ENCODE data around the gene PARP4.
"Not testable (repeated sequence)": the region's sequence is repeated elsewhere in the genome, so short reads cannot be mapped to it uniquely, and the experiment has no call there.

Gene PARP4

GRCh38 chr13:24493356-24493755, 19.2 kb downstream of the PARP4 start:
- Histone ChIP-seq H4K20me1 (no peaks in the 10 kb centered on the region), H3K27me3 (no peaks in the 10 kb centered on the region), H3K9me3 (no peaks in the 10 kb centered on the region), H3K4me1 (no peaks in the 10 kb centered on the region), H3K27ac (no peak overlapping the region), H3K9ac (no peak overlapping the region), H3K4me2 (no peak overlapping the region), H3K4me3 (no peak overlapping the region), H3K36me3 (peaks cover 100% of the 10 kb centered on the region)
- TF ChIP-seq Cebpa-rat (IDR thresholded peaks at IDR 0.05) = no peak

- Histone ChIP-seq H3K4me1 (no peaks in the 10 kb centered on the region), H3K9me3 (no peaks in the 10 kb centered on the region), H3K27ac (no peak overlapping the region), H4K20me1 (no peaks in the 10 kb centered on the region), H3K4me2 (no peak overlapping the region), H3K4me3 (no peak overlapping the region), H3K36me3 (peaks cover 97% of the 10 kb centered on the region), H3K9ac (no peak overlapping the region), H3K27me3 (no peaks in the 10 kb centered on the region)
- TF ChIP-seq Cebpa-rat (IDR thresholded peaks at IDR 0.05) = no peak
Observed at GRCh38 chr13:24491845-24492244, 20.7 kb downstream of the PARP4 start.

- H4K20me1 ChIP-seq = no peaks in the 10 kb centered on the region
- TF ChIP-seq Cebpa-rat (IDR thresholded peaks at IDR 0.05) = no peak
- no peaks in the 10 kb centered on the region for H3K27me3 ChIP-seq
- H3K9me3 ChIP-seq = no peaks in the 10 kb centered on the region
- no peaks in the 10 kb centered on the region for H3K4me1 ChIP-seq
- no peak overlapping the region for H3K4me3 ChIP-seq
- H3K36me3 ChIP-seq = peaks cover 92% of the 10 kb centered on the region
- no peak overlapping the region for H3K27ac ChIP-seq
- no peak overlapping the region for H3K9ac ChIP-seq
- no peak overlapping the region for H3K4me2 ChIP-seq
Observed at GRCh38 chr13:24489721-24490120, 22.9 kb downstream of the PARP4 start.

GRCh38 chr13:24488092-24488491, 24.5 kb downstream of the PARP4 start:
- not testable (repeated sequence) for H4K20me1 ChIP-seq, H3K27me3 ChIP-seq, H3K9me3 ChIP-seq, H3K27ac ChIP-seq, H3K4me3 ChIP-seq, H3K4me1 ChIP-seq, H3K4me2 ChIP-seq, H3K9ac ChIP-seq
- peaks cover 92% of the 10 kb centered on the region for H3K36me3 ChIP-seq

- not testable (repeated sequence) for H3K27ac ChIP-seq, H3K4me2 ChIP-seq, H3K9me3 ChIP-seq, H3K27me3 ChIP-seq, H3K4me1 ChIP-seq, H3K4me3 ChIP-seq, H4K20me1 ChIP-seq, H3K9ac ChIP-seq
- peaks cover 92% of the 10 kb centered on the region for H3K36me3 ChIP-seq
Observed at GRCh38 chr13:24486017-24486657, 26.4 kb downstream of the PARP4 start.

GRCh38 chr13:24473686-24474085, 38.9 kb downstream of the PARP4 start:
- Histone ChIP-seq H3K4me2 (no peak overlapping the region), H3K4me1 (no peaks in the 10 kb centered on the region), H3K36me3 (peaks cover 98% of the 10 kb centered on the region), H3K9me3 (no peaks in the 10 kb centered on the region), H4K20me1 (no peaks in the 10 kb centered on the region), H3K27me3 (no peaks in the 10 kb centered on the region), H3K4me3 (no peak overlapping the region), H3K9ac (no peak overlapping the region), H3K27ac (no peak overlapping the region)
- TF ChIP-seq Cebpa-rat (IDR thresholded peaks at IDR 0.05) = no peak

- H4K20me1 ChIP-seq, H3K27ac ChIP-seq, H3K4me2 ChIP-seq, H3K4me1 ChIP-seq, H3K27me3 ChIP-seq, H3K9me3 ChIP-seq, H3K4me3 ChIP-seq, H3K9ac ChIP-seq: not testable (repeated sequence)
- H3K36me3 ChIP-seq = peaks cover 98% of the 10 kb centered on the region
Observed at GRCh38 chr13:24472129-24472528, 40.4 kb downstream of the PARP4 start.

- H3K27me3 ChIP-seq = no peaks in the 10 kb centered on the region
- H3K36me3 ChIP-seq = peaks cover 66% of the 10 kb centered on the region
- no peak overlapping the region for H3K4me3 ChIP-seq
- H4K20me1 ChIP-seq = no peaks in the 10 kb centered on the region
- H3K27ac ChIP-seq = no peak overlapping the region
- no peaks in the 10 kb centered on the region for H3K9me3 ChIP-seq
- no peaks in the 10 kb centered on the region for H3K4me1 ChIP-seq
- no peak for TF ChIP-seq Cebpa-rat (IDR thresholded peaks at IDR 0.05)
- no peak overlapping the region for H3K4me2 ChIP-seq
- no peak overlapping the region for H3K9ac ChIP-seq
Observed at GRCh38 chr13:24463078-24463477, 49.5 kb downstream of the PARP4 start.

- TF ChIP-seq Cebpa-rat (IDR thresholded peaks at IDR 0.05) = no peak
- Histone ChIP-seq H3K4me1 (no peaks in the 10 kb centered on the region), H3K9ac (no peak overlapping the region), H3K4me2 (no peak overlapping the region), H3K9me3 (no peaks in the 10 kb centered on the region), H4K20me1 (no peaks in the 10 kb centered on the region), H3K36me3 (peaks cover 62% of the 10 kb centered on the region), H3K4me3 (no peak overlapping the region), H3K27ac (no peak overlapping the region), H3K27me3 (no peaks in the 10 kb centered on the region)
Observed at GRCh38 chr13:24460256-24460655, 52.3 kb downstream of the PARP4 start.

- Histone ChIP-seq H3K9ac (no peak overlapping the region), H3K4me2 (no peak overlapping the region), H3K27ac (no peak overlapping the region), H3K9me3 (no peaks in the 10 kb centered on the region), H3K36me3 (peaks cover 63% of the 10 kb centered on the region), H4K20me1 (no peaks in the 10 kb centered on the region), H3K4me3 (no peak overlapping the region), H3K4me1 (no peaks in the 10 kb centered on the region), H3K27me3 (no peaks in the 10 kb centered on the region)
- no peak for TF ChIP-seq Cebpa-rat (IDR thresholded peaks at IDR 0.05)
Observed at GRCh38 chr13:24459726-24460125, 52.9 kb downstream of the PARP4 start.

- Histone ChIP-seq H3K9ac (no peak overlapping the region), H3K9me3 (no peaks in the 10 kb centered on the region), H3K4me1 (no peaks in the 10 kb centered on the region), H3K36me3 (peaks cover 68% of the 10 kb centered on the region), H3K4me3 (no peak overlapping the region), H3K27ac (no peak overlapping the region), H3K27me3 (no peaks in the 10 kb centered on the region), H4K20me1 (no peaks in the 10 kb centered on the region), H3K4me2 (no peak overlapping the region)
- no peak for TF ChIP-seq Cebpa-rat (IDR thresholded peaks at IDR 0.05)
Observed at GRCh38 chr13:24459234-24459633, 53.3 kb downstream of the PARP4 start.
